ENCODE results near the gene MYH9. TPM values are rescaled to one million over a fixed set of nuclear protein-coding genes. Genes with fewer than 3 reads are reported as not detected.

The MYH9 gene
- polyA plus RNA-seq, 1 donor from 2014 or later, result 7.1 TPM

DNA sequence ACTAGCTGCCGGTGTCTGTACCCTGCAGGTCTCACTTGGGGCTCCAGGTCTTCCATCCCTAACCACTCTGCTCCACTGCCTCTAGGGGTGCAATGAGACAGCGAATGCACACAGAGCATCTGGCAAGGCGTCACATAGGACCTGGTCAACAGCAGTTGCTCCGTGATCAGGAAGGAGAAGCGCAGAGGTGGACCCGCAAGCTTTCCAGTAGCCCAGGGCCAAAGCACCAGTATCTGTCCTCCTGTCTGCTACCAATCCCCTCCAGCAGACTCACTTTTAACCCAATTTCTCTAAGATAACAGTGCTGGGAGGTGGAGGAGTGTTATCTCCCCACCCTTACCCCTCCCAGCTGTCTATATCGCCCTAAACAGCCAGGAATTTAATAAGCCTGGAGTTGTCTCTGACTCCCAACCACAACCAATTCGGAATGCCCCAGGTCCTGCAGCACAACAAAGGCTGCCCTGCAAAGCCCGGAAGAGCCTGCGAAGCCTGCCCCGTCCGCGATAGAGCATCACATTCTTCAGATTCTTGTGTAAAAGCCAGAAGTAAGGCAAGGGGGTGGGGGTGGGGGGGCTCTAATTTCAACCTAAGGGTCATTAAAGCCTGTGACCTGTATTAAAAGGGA is 19.3 kb downstream of the MYH9 start:
- no peak for TF ChIP-seq EZH2 (IDR thresholded peaks at IDR 0.05; ENCODE audit: borderline replicate concordance, insufficient read depth, low read length, poor library complexity, severe bottlenecking)
- Histone ChIP-seq H3K9me2 (ENCODE audit: insufficient read depth, low read length) (no peaks in the 10 kb centered on the region), H4K20me1 (ENCODE audit: insufficient read depth) (no peaks in the 10 kb centered on the region), H2AFZ (ENCODE audit: low read depth, low read length) (no peak overlapping the region), H3K9ac (ENCODE audit: low read length) (no peak overlapping the region), H3K36me3 (ENCODE audit: insufficient read depth, low read length) (no peaks in the 10 kb centered on the region), H3K4me3 (ENCODE audit: low read length) (no peak overlapping the region), H3K4me2 (ENCODE audit: low read length) (no peak overlapping the region), H3K27me3 (ENCODE audit: insufficient read depth, low read depth, low read length) (no peaks in the 10 kb centered on the region), H3K27ac (ENCODE audit: low read length) (no peak overlapping the region), H3F3A (ENCODE audit: insufficient read depth, low read length, poor library complexity, severe bottlenecking) (no peaks in the 10 kb centered on the region), H3K79me2 (replicated peaks; ENCODE audit: insufficient read depth, low read length) (peaks cover 35% of the 10 kb centered on the region), H3K9me3 (ENCODE audit: low read length) (no peaks in the 10 kb centered on the region)

DNA sequence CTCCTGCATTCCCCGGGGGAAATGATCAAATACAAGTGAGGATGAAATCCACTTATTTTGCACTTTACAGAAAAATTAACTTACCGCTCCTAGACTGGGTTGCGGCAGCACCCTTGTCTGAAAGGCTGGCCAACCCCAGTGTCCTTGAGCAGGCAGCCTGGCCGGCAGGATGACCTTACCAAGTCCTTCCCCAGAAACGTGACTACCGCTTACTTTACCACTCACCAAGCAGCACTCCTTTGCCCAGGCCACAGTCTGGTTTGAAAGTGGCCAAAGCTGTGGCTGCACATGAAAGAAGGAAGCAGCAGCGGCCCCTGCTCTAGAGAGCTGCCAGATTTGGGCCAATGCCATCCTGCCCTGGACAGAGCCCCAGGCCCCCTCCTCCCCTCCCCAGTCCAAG is 20.3 kb downstream of the MYH9 start:
- H3K4me2 ChIP-seq (ENCODE audit: low read length), result no peak overlapping the region
- TF ChIP-seq, protein P1, sequence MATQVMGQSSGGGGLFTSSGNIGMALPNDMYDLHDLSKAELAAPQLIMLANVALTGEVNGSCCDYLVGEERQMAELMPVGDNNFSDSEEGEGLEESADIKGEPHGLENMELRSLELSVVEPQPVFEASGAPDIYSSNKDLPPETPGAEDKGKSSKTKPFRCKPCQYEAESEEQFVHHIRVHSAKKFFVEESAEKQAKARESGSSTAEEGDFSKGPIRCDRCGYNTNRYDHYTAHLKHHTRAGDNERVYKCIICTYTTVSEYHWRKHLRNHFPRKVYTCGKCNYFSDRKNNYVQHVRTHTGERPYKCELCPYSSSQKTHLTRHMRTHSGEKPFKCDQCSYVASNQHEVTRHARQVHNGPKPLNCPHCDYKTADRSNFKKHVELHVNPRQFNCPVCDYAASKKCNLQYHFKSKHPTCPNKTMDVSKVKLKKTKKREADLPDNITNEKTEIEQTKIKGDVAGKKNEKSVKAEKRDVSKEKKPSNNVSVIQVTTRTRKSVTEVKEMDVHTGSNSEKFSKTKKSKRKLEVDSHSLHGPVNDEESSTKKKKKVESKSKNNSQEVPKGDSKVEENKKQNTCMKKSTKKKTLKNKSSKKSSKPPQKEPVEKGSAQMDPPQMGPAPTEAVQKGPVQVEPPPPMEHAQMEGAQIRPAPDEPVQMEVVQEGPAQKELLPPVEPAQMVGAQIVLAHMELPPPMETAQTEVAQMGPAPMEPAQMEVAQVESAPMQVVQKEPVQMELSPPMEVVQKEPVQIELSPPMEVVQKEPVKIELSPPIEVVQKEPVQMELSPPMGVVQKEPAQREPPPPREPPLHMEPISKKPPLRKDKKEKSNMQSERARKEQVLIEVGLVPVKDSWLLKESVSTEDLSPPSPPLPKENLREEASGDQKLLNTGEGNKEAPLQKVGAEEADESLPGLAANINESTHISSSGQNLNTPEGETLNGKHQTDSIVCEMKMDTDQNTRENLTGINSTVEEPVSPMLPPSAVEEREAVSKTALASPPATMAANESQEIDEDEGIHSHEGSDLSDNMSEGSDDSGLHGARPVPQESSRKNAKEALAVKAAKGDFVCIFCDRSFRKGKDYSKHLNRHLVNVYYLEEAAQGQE (IDR thresholded peaks at IDR 0.05; ENCODE audit: borderline replicate concordance), result no peak
- TF ChIP-seq MXI1 (conservative IDR thresholded peaks at IDR 0.05; ENCODE audit: poor library complexity, severe bottlenecking), result no peak
- TF ChIP-seq, protein P2, sequence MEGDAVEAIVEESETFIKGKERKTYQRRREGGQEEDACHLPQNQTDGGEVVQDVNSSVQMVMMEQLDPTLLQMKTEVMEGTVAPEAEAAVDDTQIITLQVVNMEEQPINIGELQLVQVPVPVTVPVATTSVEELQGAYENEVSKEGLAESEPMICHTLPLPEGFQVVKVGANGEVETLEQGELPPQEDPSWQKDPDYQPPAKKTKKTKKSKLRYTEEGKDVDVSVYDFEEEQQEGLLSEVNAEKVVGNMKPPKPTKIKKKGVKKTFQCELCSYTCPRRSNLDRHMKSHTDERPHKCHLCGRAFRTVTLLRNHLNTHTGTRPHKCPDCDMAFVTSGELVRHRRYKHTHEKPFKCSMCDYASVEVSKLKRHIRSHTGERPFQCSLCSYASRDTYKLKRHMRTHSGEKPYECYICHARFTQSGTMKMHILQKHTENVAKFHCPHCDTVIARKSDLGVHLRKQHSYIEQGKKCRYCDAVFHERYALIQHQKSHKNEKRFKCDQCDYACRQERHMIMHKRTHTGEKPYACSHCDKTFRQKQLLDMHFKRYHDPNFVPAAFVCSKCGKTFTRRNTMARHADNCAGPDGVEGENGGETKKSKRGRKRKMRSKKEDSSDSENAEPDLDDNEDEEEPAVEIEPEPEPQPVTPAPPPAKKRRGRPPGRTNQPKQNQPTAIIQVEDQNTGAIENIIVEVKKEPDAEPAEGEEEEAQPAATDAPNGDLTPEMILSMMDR (IDR thresholded peaks at IDR 0.05; ENCODE audit: poor library complexity, severe bottlenecking), result no peak
- no peak for TF ChIP-seq POLR2AphosphoS5 (IDR thresholded peaks at IDR 0.05)
- TF ChIP-seq TAF1 (IDR thresholded peaks at IDR 0.05; ENCODE audit: low read depth), result no peak
- TF ChIP-seq EP300 (conservative IDR thresholded peaks at IDR 0.05; ENCODE audit: poor library complexity, severe bottlenecking), result no peak
- H3K27ac ChIP-seq (ENCODE audit: low read length), result no peak overlapping the region
- H3K9me3 ChIP-seq (ENCODE audit: low read length), result no peaks in the 10 kb centered on the region
- H3K36me3 ChIP-seq (ENCODE audit: insufficient read depth, low read length), result no peaks in the 10 kb centered on the region
- no peaks in the 10 kb centered on the region for H3K27me3 ChIP-seq (ENCODE audit: insufficient read depth, low read depth, low read length)
- no peaks in the 10 kb centered on the region for H3K9me2 ChIP-seq (ENCODE audit: insufficient read depth, low read length)
- no peak overlapping the region for H2AFZ ChIP-seq (ENCODE audit: low read depth, low read length)
- no peaks in the 10 kb centered on the region for H3F3A ChIP-seq (ENCODE audit: insufficient read depth, low read length, poor library complexity, severe bottlenecking)
- no peak overlapping the region for H3K9ac ChIP-seq (ENCODE audit: low read length)
- no peak overlapping the region for H3K4me3 ChIP-seq (ENCODE audit: low read length)
- no peaks in the 10 kb centered on the region for H4K20me1 ChIP-seq (ENCODE audit: insufficient read depth)
- peaks cover 38% of the 10 kb centered on the region for H3K79me2 ChIP-seq (replicated peaks; ENCODE audit: insufficient read depth, low read length)

DNA sequence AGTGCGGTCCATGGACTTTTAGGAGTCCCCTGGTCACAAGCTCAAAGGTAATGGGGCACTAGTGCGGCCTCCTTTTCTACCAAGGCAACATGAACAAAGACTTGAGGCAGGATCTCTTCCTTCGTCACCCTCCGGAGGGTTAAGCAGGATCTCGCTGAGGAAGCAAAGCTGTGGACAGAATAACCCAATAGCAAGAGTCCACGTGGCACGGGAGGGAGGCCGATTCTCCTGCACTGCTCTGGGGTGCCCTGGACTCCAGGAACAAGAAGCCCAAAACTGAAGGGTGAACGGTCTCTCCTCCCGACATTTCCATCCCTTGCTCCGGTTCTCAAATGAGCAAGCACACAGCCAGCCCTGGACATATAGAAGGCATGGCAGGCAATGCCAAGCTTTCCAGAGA is 20.7 kb downstream of the MYH9 start:
- Histone ChIP-seq H3K36me3 (ENCODE audit: insufficient read depth, low read length) (no peaks in the 10 kb centered on the region), H2AFZ (ENCODE audit: low read depth, low read length) (no peak overlapping the region)

More for the DNA sequence above, 20.7 kb downstream of the MYH9 start:
- no peaks in the 10 kb centered on the region for H3K9me3 ChIP-seq (ENCODE audit: low read length)
- TF ChIP-seq TAF1 (IDR thresholded peaks at IDR 0.05; ENCODE audit: low read depth) (no peak), EZH2 (IDR thresholded peaks at IDR 0.05; ENCODE audit: borderline replicate concordance, insufficient read depth, low read length, poor library complexity, severe bottlenecking) (no peak), EP300 (conservative IDR thresholded peaks at IDR 0.05; ENCODE audit: poor library complexity, severe bottlenecking) (no peak), SMC3 (conservative IDR thresholded peaks at IDR 0.05; ENCODE audit: poor library complexity) (no peak), RAD21 (conservative IDR thresholded peaks at IDR 0.05) (no peak), POLR2AphosphoS5 (IDR thresholded peaks at IDR 0.05) (no peak), MXI1 (conservative IDR thresholded peaks at IDR 0.05; ENCODE audit: poor library complexity, severe bottlenecking) (no peak)
- TF ChIP-seq, protein P1 (IDR thresholded peaks at IDR 0.05; ENCODE audit: borderline replicate concordance), result no peak
- TF ChIP-seq, protein P2 (IDR thresholded peaks at IDR 0.05; ENCODE audit: poor library complexity, severe bottlenecking), result no peak
- H3K27ac ChIP-seq (ENCODE audit: low read length), result no peak overlapping the region
- H3K4me2 ChIP-seq (ENCODE audit: low read length), result no peak overlapping the region
- H3F3A ChIP-seq (ENCODE audit: insufficient read depth, low read length, poor library complexity, severe bottlenecking), result no peaks in the 10 kb centered on the region
- H3K79me2 ChIP-seq (replicated peaks; ENCODE audit: insufficient read depth, low read length), result peaks cover 38% of the 10 kb centered on the region
- no peaks in the 10 kb centered on the region for H4K20me1 ChIP-seq (ENCODE audit: insufficient read depth)
- no peaks in the 10 kb centered on the region for H3K27me3 ChIP-seq (ENCODE audit: insufficient read depth, low read depth, low read length)
- no peak overlapping the region for H3K9ac ChIP-seq (ENCODE audit: low read length)
- H3K9me2 ChIP-seq (ENCODE audit: insufficient read depth, low read length), result no peaks in the 10 kb centered on the region
- no peak overlapping the region for H3K4me3 ChIP-seq (ENCODE audit: low read length)
